ENCODE results near the gene HPSE.
A peak's percentile ranks its signal among the peaks of the same experiment; 100 is the strongest.

The HPSE gene

GRCh38 chr4:83285055-83285407 is 49.6 kb downstream of the HPSE start:
- H2AFZ ChIP-seq (ENCODE audit: low read depth, low read length), result peak overlapping the region; percentile 79
- H3K9ac ChIP-seq (ENCODE audit: low read depth, low read length), result peak overlapping the region; percentile 80
- H3K27me3 ChIP-seq (ENCODE audit: insufficient read depth, low read length, poor library complexity), result no peaks in the 10 kb centered on the region
- no peaks in the 10 kb centered on the region for H3K9me3 ChIP-seq (ENCODE audit: insufficient read depth, low read length, severe bottlenecking)
- peaks cover 39% of the 10 kb centered on the region for H3K4me1 ChIP-seq (ENCODE audit: insufficient read depth, low read length)
- no peaks in the 10 kb centered on the region for H3K36me3 ChIP-seq (ENCODE audit: insufficient read depth, low read length)
- ATAC-seq (ENCODE audit: insufficient read depth, low read depth) (0 out of 3 replicates have a peak, but pooled peaks have one; percentile 0), DNase-seq (no peak)
- peak overlapping the region; percentile 33 for H3K27ac ChIP-seq (ENCODE audit: low read length)
- H3K4me3 ChIP-seq (ENCODE audit: low read depth in 1 of 2, low read length in 2 of 2), result peak overlapping the region; percentile 76 to 77; a peak in 3 of 4 replicates
- no peaks in the 10 kb centered on the region for H4K20me1 ChIP-seq (ENCODE audit: insufficient read depth, low read length)
- peak overlapping the region; percentile 87 for H3K4me2 ChIP-seq (ENCODE audit: insufficient read depth, low read length)
- TF ChIP-seq CTCF (IDR thresholded peaks at IDR 0.05; ENCODE audit: borderline replicate concordance, extremely low read depth, low read length, poor library complexity, severe bottlenecking), result no peak
- TF ChIP-seq EZH2 (IDR thresholded peaks at IDR 0.05; ENCODE audit: borderline replicate concordance, low read depth, low read length, severe bottlenecking), result no peak
- H3K79me2 ChIP-seq (ENCODE audit: insufficient read depth, low read length), result no peaks in the 10 kb centered on the region

- TF ChIP-seq CTCF (IDR thresholded peaks at IDR 0.05; ENCODE audit: borderline replicate concordance, extremely low read depth, low read length, poor library complexity, severe bottlenecking), result peak; percentile 56
- TF ChIP-seq EZH2 (IDR thresholded peaks at IDR 0.05; ENCODE audit: borderline replicate concordance, low read depth, low read length, severe bottlenecking), result no peak
- H3K9ac ChIP-seq (ENCODE audit: low read depth, low read length), result peak within 1 kb of the TSS; percentile 80
- H3K4me2 ChIP-seq (ENCODE audit: insufficient read depth, low read length), result peak within 1 kb of the TSS; percentile 87
- DNase-seq (peak; percentile 94), ATAC-seq (ENCODE audit: insufficient read depth, low read depth) (peak; percentile 94)
- H2AFZ ChIP-seq (ENCODE audit: low read depth, low read length), result peak within 1 kb of the TSS; percentile 79
- H3K27ac ChIP-seq (ENCODE audit: low read length), result peak within 1 kb of the TSS; percentile 33
- no peaks in the 10 kb centered on the region for H4K20me1 ChIP-seq (ENCODE audit: insufficient read depth, low read length)
- no peaks in the 10 kb centered on the region for H3K9me3 ChIP-seq (ENCODE audit: insufficient read depth, low read length, severe bottlenecking)
- no peaks in the 10 kb centered on the region for H3K79me2 ChIP-seq (ENCODE audit: insufficient read depth, low read length)
- H3K36me3 ChIP-seq (ENCODE audit: insufficient read depth, low read length), result no peaks in the 10 kb centered on the region
- no peaks in the 10 kb centered on the region for H3K27me3 ChIP-seq (ENCODE audit: insufficient read depth, low read length, poor library complexity)
- peaks cover 39% of the 10 kb centered on the region for H3K4me1 ChIP-seq (ENCODE audit: insufficient read depth, low read length)
- peak within 1 kb of the TSS; percentile 76 to 77 for H3K4me3 ChIP-seq (ENCODE audit: low read depth in 1 of 2, low read length in 2 of 2)
Observed at GRCh38 chr4:83284193-83285054, 50.2 kb downstream of the HPSE start, which contains the start of gene COQ2. Gene COQ2 (minus strand): TSS chr4:83284798. CDS start chr4:83284764, 34 bp downstream.

- Histone ChIP-seq H3K27ac (ENCODE audit: low read length) (no peak overlapping the region), H3K9me3 (ENCODE audit: insufficient read depth, low read length, severe bottlenecking) (no peaks in the 10 kb centered on the region), H3K4me2 (ENCODE audit: insufficient read depth, low read length) (peak overlapping the region; percentile 87), H3K27me3 (ENCODE audit: insufficient read depth, low read length, poor library complexity) (no peaks in the 10 kb centered on the region), H3K79me2 (ENCODE audit: insufficient read depth, low read length) (no peaks in the 10 kb centered on the region), H3K4me1 (ENCODE audit: insufficient read depth, low read length) (peaks cover 39% of the 10 kb centered on the region), H4K20me1 (ENCODE audit: insufficient read depth, low read length) (no peaks in the 10 kb centered on the region), H2AFZ (ENCODE audit: low read depth, low read length) (no peak overlapping the region), H3K36me3 (ENCODE audit: insufficient read depth, low read length) (peaks cover 6% of the 10 kb centered on the region; the same call in 1 of the 2 replicates), H3K9ac (ENCODE audit: low read depth, low read length) (peak overlapping the region; percentile 80; the same call in 1 of the 2 replicates), H3K4me3 (ENCODE audit: low read depth in 1 of 2, low read length in 2 of 2) (peak overlapping the region in 1 of 2 experiments; percentile 76; a peak in 1 of 4 replicates)
- ATAC-seq (ENCODE audit: insufficient read depth, low read depth) (no peak), DNase-seq (no peak)
- no peak for TF ChIP-seq EZH2 (IDR thresholded peaks at IDR 0.05; ENCODE audit: borderline replicate concordance, low read depth, low read length, severe bottlenecking)
- no peak for TF ChIP-seq CTCF (IDR thresholded peaks at IDR 0.05; ENCODE audit: borderline replicate concordance, extremely low read depth, low read length, poor library complexity, severe bottlenecking)
Observed at GRCh38 chr4:83283181-83283580, 51.5 kb downstream of the HPSE start.

Data from DND-41 (cell line).